H1 (cell line): Measurements from ENCODE around the gene PTDSS2. TPM values are rescaled to one million over a fixed set of nuclear protein-coding genes. Genes with fewer than 3 reads are reported as not detected.

Source experiments
- ASH2L ChIP-seq: fragments of 200-600, 300-600 bp; sonication (generic); IDR thresholded peaks from one replicate; pipeline ENCODE4 v1.7.1; 2017; ENCODE audit warnings: low read length
- BCL11A ChIP-seq, 2 experiments: IDR thresholded peaks; one replicate each; pipeline ENCODE4 v1.6.1; 2011; ENCODE audit warnings: low read depth in 2 of 2, low read length in 2 of 2, mild to moderate bottlenecking in 2 of 2
- CBX5 ChIP-seq: fragments of 300-800, 300-1000 bp; sonication (generic); IDR thresholded peaks from 2 replicates; pipeline ENCODE4 v1.7.1; 2016; ENCODE audit warnings: antibody characterized with exemption, low read length, low read depth
- CBX8 ChIP-seq: fragments of 300-800, 300-1000 bp; sonication (generic); IDR thresholded peaks from 2 replicates; pipeline ENCODE4 v1.7.1; 2016; ENCODE audit warnings: low read depth, low read length, borderline replicate concordance
- CREB1 ChIP-seq: IDR thresholded peaks from 2 replicates; pipeline ENCODE4 v1.6.1; 2012; ENCODE audit warnings: inconsistent platforms
- EZH2 ChIP-seq: fragments of 200-600 bp; sonication (generic); IDR thresholded peaks from 2 replicates; pipeline ENCODE4 v1.7.1; 2012; ENCODE audit warnings: low read depth, mild to moderate bottlenecking, moderate library complexity, low read length, inconsistent platforms; ENCODE audit not compliant: severe bottlenecking
- HDAC2 ChIP-seq, 2 experiments: fragments of 300-600 bp in 1 of 2; sonication (generic) in 1 of 2; IDR thresholded peaks; 2 replicates each; pipeline ENCODE4 v1.6.1; 2011 to 2012; ENCODE audit warnings: low read depth in 2 of 2, low read length in 2 of 2, mild to moderate bottlenecking in 2 of 2, moderate library complexity in 2 of 2, borderline replicate concordance in 1 of 2, inconsistent platforms in 1 of 2
- JUN ChIP-seq: IDR thresholded peaks from 2 replicates; pipeline ENCODE4 v1.6.1; 2011; ENCODE audit warnings: low read depth, mild to moderate bottlenecking, improper control_type of control experiment, low read length
- KDM4A ChIP-seq: IDR thresholded peaks from one replicate; pipeline ENCODE4 v1.7.1; 2012; ENCODE audit warnings: low read depth, mild to moderate bottlenecking, moderate library complexity, low read length, inconsistent platforms; ENCODE audit not compliant: severe bottlenecking
- KDM5A ChIP-seq: fragments of 200-600 bp; IDR thresholded peaks from 2 replicates; pipeline ENCODE4 v1.7.1; 2012; ENCODE audit warnings: mild to moderate bottlenecking, low read length, inconsistent platforms, mixed read lengths
- NANOG ChIP-seq: IDR thresholded peaks from 2 replicates; pipeline ENCODE4 v1.6.1; 2011; ENCODE audit warnings: low read length, low read depth, mild to moderate bottlenecking, inconsistent platforms; ENCODE audit not compliant: insufficient read depth, poor library complexity, severe bottlenecking
- RXRA ChIP-seq: IDR thresholded peaks from 2 replicates; pipeline ENCODE4 v1.6.1; 2011; ENCODE audit warnings: low read depth, mild to moderate bottlenecking, low read length, moderate library complexity; ENCODE audit not compliant: insufficient read depth
- SIX5 ChIP-seq: IDR thresholded peaks from 2 replicates; pipeline ENCODE4 v1.6.1; 2011; ENCODE audit warnings: mild to moderate bottlenecking, low read depth, low read length
- SP1 ChIP-seq: IDR thresholded peaks from 2 replicates; pipeline ENCODE4 v1.6.1; 2011; ENCODE audit warnings: low read depth, low read length
- SP4 ChIP-seq: IDR thresholded peaks from 2 replicates; pipeline ENCODE4 v1.6.1; 2012; ENCODE audit warnings: low read length, inconsistent platforms
- SRF ChIP-seq: IDR thresholded peaks from 2 replicates; pipeline ENCODE4 v1.6.1; 2011; ENCODE audit warnings: mild to moderate bottlenecking, low read depth, low read length, moderate library complexity
- polyA plus RNA-seq, 7 experiments: library from polyadenylated mRNA; depleted of rRNA in 3 of 7; stranded (reverse) in 5 of 7; unstranded in 2 of 7; fragments of >200 nt in 5 of 7; fragments of 200-250 nt in 2 of 7; gene quantifications; 1 replicate in 5 of 7; 2 replicates in 1 of 7; 4 replicates in 1 of 7; pipeline versions ENCODE4 v1.2.1 to v1.2.3, GENCODE V29; 2011 to 2013; ENCODE audit warnings: missing spikeins in 2 of 7, mixed read lengths in 2 of 7
- total RNA-seq: library from RNA; stranded (reverse); fragmentation: NEBNext Ultra II Directional; extraction: Animal tissue kit (Norgen Biotek cat#: 25700); gene quantifications from 2 replicates; pipeline ENCODE4 v1.2.1, GENCODE V29; 2021
- TF ChIP-seq, protein P1 (sequence below): IDR thresholded peaks from 2 replicates; pipeline ENCODE4 v1.6.1; 2012; ENCODE audit warnings: inconsistent platforms
- TF ChIP-seq, protein P2 (sequence below): IDR thresholded peaks from 2 replicates; pipeline ENCODE4 v1.6.1; 2011; ENCODE audit warnings: low read depth, mild to moderate bottlenecking, low read length; ENCODE audit not compliant: insufficient read depth

PTDSS2 gene
- total and polyA plus RNA-seq, 2 of the 8 experiments (the other 6 are each of a cell fraction or from before 2014, with no cell fraction given): 48.7 to 68.2 TPM

- TF ChIP-seq SIX5: no peak
- TF ChIP-seq RXRA: no peak
- peak; percentile 49; the same call in 1 of the 2 replicates for TF ChIP-seq SRF
- TF ChIP-seq ASH2L: peak; percentile 42
- no peak for TF ChIP-seq CBX5
- TF ChIP-seq HDAC2 (IDR thresholded peaks at IDR 0.05; ENCODE audit: borderline replicate concordance in 1 of 2, low read depth in 2 of 2, low read length in 2 of 2): peak; percentile 95 to 97
- peak; percentile 52 for TF ChIP-seq KDM4A
- TF ChIP-seq EZH2: no peak
- no peak for TF ChIP-seq SP1
- TF ChIP-seq KDM5A: no peak
- TF ChIP-seq, protein P1, sequence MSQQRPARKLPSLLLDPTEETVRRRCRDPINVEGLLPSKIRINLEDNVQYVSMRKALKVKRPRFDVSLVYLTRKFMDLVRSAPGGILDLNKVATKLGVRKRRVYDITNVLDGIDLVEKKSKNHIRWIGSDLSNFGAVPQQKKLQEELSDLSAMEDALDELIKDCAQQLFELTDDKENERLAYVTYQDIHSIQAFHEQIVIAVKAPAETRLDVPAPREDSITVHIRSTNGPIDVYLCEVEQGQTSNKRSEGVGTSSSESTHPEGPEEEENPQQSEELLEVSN: peak; percentile 97
- no peak for TF ChIP-seq BCL11A (IDR thresholded peaks at IDR 0.05; ENCODE audit: low read depth in 2 of 2, low read length in 2 of 2)
- TF ChIP-seq NANOG: peak; percentile 11
- no peak for TF ChIP-seq JUN
- TF ChIP-seq, protein P2, sequence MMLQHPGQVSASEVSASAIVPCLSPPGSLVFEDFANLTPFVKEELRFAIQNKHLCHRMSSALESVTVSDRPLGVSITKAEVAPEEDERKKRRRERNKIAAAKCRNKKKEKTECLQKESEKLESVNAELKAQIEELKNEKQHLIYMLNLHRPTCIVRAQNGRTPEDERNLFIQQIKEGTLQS: peak; percentile 87
- no peak for TF ChIP-seq CBX8
- no peak for TF ChIP-seq SP4
- peak; percentile 57; the same call in 1 of the 2 replicates for TF ChIP-seq CREB1
- TF ChIP-seq, all 59 proteins: peak for 23
These were observed 68.6 kb downstream of the PTDSS2 start (continued) for GRCh38 chr11:518463-519202.
